ENCODE data around the gene GXYLT1. TPM values are rescaled to one million over a fixed set of nuclear protein-coding genes. Genes with fewer than 3 reads are reported as not detected.

GXYLT1 gene
- total RNA-seq, 1 experiment from 2014 or later: 9.0 TPM

GRCh38 chr12:42163913-42164312 lies 19.2 kb upstream of the GXYLT1 start:
- no peak for ATAC-seq
- no peaks in the 10 kb centered on the region for H3K79me2 ChIP-seq (ENCODE audit: insufficient read depth, low read length)

More at GRCh38 chr12:42163913-42164312, 19.2 kb upstream of the GXYLT1 start:
- no peak overlapping the region for H3K27ac ChIP-seq (ENCODE audit: low read depth, low read length)
- ChIA-PET RAD21 (ENCODE audit: low non-redundant PET in 1 of 2, low total read pairs in 2 of 2, uncharacterized antibody in 2 of 2, unreplicated experiment in 2 of 2) (no interaction called here), POLR2A (no interaction called here), CTCF (no interaction called here)
- no peak for DNase-seq (ENCODE audit: low read depth, low spot score)
- H3K4me3 ChIP-seq (replicated peaks in 1 of 2; ENCODE audit: low read depth in 1 of 2, low read length in 2 of 2): no peak overlapping the region
- H3K9ac ChIP-seq (ENCODE audit: low read length): no peak overlapping the region
- TF ChIP-seq POLR2A (IDR thresholded peaks at IDR 0.05; ENCODE audit: borderline replicate concordance, extremely low read depth, insufficient read depth, insufficient read length): no peak
- no peak for TF ChIP-seq ELF1 (IDR thresholded peaks at IDR 0.05; ENCODE audit: borderline replicate concordance, low read depth)
- TF ChIP-seq REST (IDR thresholded peaks at IDR 0.05; ENCODE audit: low read depth): no peak
- no peak for TF ChIP-seq EZH2 (IDR thresholded peaks at IDR 0.05)
- no peak for TF ChIP-seq JUND (IDR thresholded peaks at IDR 0.05)
- TF ChIP-seq ZFX (IDR thresholded peaks at IDR 0.05): no peak
- TF ChIP-seq EZH2phosphoT487 (IDR thresholded peaks at IDR 0.05; ENCODE audit: borderline replicate concordance): no peak
- no peak for TF ChIP-seq POLR2AphosphoS5 (IDR thresholded peaks at IDR 0.05; ENCODE audit: low read depth, low read length)
- TF ChIP-seq ATF3 (IDR thresholded peaks at IDR 0.05): no peak
- TF ChIP-seq CBX3 (IDR thresholded peaks at IDR 0.05; ENCODE audit: low read depth): no peak
- TF ChIP-seq YY1 (IDR thresholded peaks at IDR 0.05; ENCODE audit: extremely low read depth, insufficient replicate concordance, low read depth, low read length): no peak
- TF ChIP-seq TCF7L2 (IDR thresholded peaks at IDR 0.05; ENCODE audit: borderline replicate concordance, extremely low read depth, insufficient read depth, insufficient read length): no peak
- no peak for TF ChIP-seq EGR1 (IDR thresholded peaks at IDR 0.05; ENCODE audit: low read depth)
- TF ChIP-seq RAD21 (IDR thresholded peaks at IDR 0.05; ENCODE audit: low read depth): no peak
- BruUV-seq (replicated peaks): no TSS peak
- H3K4me2 ChIP-seq (ENCODE audit: low read length): no peak overlapping the region
- H3K27me3 ChIP-seq (ENCODE audit: insufficient read depth, low read length): no peaks in the 10 kb centered on the region
- H3K36me3 ChIP-seq (ENCODE audit: control insufficient read depth in 1 of 2, insufficient read depth in 2 of 2, low read length in 2 of 2): no peaks in the 10 kb centered on the region
- H3K9me2 ChIP-seq (ENCODE audit: insufficient read depth): no peaks in the 10 kb centered on the region
- H3K9me3 ChIP-seq (ENCODE audit: control insufficient read depth in 1 of 2, insufficient read depth in 1 of 2, low read depth in 1 of 2, low read length in 2 of 2): no peaks in the 10 kb centered on the region
- intact Hi-C loops (cut with micrococcal nuclease): no loop called here
- peaks cover 12 to 15% of the 10 kb centered on the region in 2 experiments for H3K4me1 ChIP-seq (ENCODE audit: control insufficient read depth in 1 of 2, insufficient read depth in 2 of 2, low read length in 2 of 2)
- no peaks in the 10 kb centered on the region for H4K20me1 ChIP-seq (ENCODE audit: insufficient read depth)
- no peak overlapping the region for H2AFZ ChIP-seq (ENCODE audit: low read depth, low read length, poor library complexity, severe bottlenecking)

Data from HCT116 (cell line).